Stomach (tissue), 4 donors: Measurements from ENCODE around the gene KLRD1.

Experiments
- EP300 ChIP-seq: sonication (generic); formaldehyde crosslinking; IDR thresholded peaks from one replicate; pipeline ENCODE4 v1.6.1; 2017; ENCODE audit warnings: antibody characterized with exemption
- POLR2A ChIP-seq, 4 donors: fragments of 450-650 bp; IDR thresholded peaks; one replicate each; pipeline ENCODE4 v1.6.1; 2016; ENCODE audit warnings: antibody characterized with exemption in 4 of 4, control low read depth in 2 of 4, mild to moderate bottlenecking in 1 of 4, moderate library complexity in 1 of 4
- POLR2AphosphoS5 ChIP-seq, 3 donors: sonication (generic); formaldehyde crosslinking; IDR thresholded peaks; one replicate each; pipeline ENCODE4 v1.6.1; 2016; ENCODE audit warnings: antibody characterized with exemption in 3 of 3
- TF ChIP-seq, protein P1 (sequence below), 7 experiments: fragments of 450-650 bp in 4 of 7; fragments of 200-600 bp in 3 of 7; sonication (generic) in 3 of 7; IDR thresholded peaks; one replicate each; pipeline ENCODE4 v1.5.1; 2016 to 2019; ENCODE audit warnings: antibody characterized with exemption in 7 of 7, control low read depth in 2 of 7, mild to moderate bottlenecking in 1 of 7

- no peak for TF ChIP-seq POLR2AphosphoS5 (IDR thresholded peaks at IDR 0.05)
- TF ChIP-seq POLR2A (IDR thresholded peaks at IDR 0.05) = no peak
- TF ChIP-seq EP300 = no peak
- TF ChIP-seq, protein P1, sequence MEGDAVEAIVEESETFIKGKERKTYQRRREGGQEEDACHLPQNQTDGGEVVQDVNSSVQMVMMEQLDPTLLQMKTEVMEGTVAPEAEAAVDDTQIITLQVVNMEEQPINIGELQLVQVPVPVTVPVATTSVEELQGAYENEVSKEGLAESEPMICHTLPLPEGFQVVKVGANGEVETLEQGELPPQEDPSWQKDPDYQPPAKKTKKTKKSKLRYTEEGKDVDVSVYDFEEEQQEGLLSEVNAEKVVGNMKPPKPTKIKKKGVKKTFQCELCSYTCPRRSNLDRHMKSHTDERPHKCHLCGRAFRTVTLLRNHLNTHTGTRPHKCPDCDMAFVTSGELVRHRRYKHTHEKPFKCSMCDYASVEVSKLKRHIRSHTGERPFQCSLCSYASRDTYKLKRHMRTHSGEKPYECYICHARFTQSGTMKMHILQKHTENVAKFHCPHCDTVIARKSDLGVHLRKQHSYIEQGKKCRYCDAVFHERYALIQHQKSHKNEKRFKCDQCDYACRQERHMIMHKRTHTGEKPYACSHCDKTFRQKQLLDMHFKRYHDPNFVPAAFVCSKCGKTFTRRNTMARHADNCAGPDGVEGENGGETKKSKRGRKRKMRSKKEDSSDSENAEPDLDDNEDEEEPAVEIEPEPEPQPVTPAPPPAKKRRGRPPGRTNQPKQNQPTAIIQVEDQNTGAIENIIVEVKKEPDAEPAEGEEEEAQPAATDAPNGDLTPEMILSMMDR (IDR thresholded peaks at IDR 0.05) = no peak
These were observed 46.8 kb downstream of the KLRD1 start for GRCh38 chr12:10354502-10354901.
